GM23338 (cell line): Measurements from ENCODE around the gene CTNNA3.

Source experiments
- CREB1 ChIP-seq: fragments of 250-450 bp; sonication (Bioruptor Pico); IDR thresholded peaks from 2 replicates; pipeline ENCODE4 v1.5.0; 2020; ENCODE audit warnings: low read depth, mild to moderate bottlenecking, moderate library complexity
- EZH2 ChIP-seq: fragments of 200-600 bp; sonication (generic); IDR thresholded peaks from one replicate; pipeline ENCODE4 v1.8.0; 2017; ENCODE audit warnings: antibody characterized with exemption, mild to moderate bottlenecking, low read depth; ENCODE audit not compliant: unreplicated experiment
- EZH2phosphoT487 ChIP-seq: fragments of 200-600 bp; sonication (generic); IDR thresholded peaks from one replicate; pipeline ENCODE4 v1.8.1; 2018; ENCODE audit warnings: antibody characterized with exemption; ENCODE audit not compliant: unreplicated experiment
- JUNB ChIP-seq: IDR thresholded peaks from one replicate; pipeline ENCODE4 v1.6.1; 2016; ENCODE audit warnings: antibody characterized with exemption; ENCODE audit not compliant: unreplicated experiment
- NANOG ChIP-seq: IDR thresholded peaks from 2 replicates; pipeline ENCODE4 v1.6.1; 2016; ENCODE audit warnings: antibody characterized with exemption, borderline replicate concordance
- POLR2AphosphoS5 ChIP-seq: IDR thresholded peaks from 2 replicates; pipeline ENCODE4 v1.6.1; 2016; ENCODE audit warnings: antibody characterized with exemption, low read depth
- STAT1 ChIP-seq: IDR thresholded peaks from one replicate; pipeline ENCODE4 v1.6.1; 2016; ENCODE audit warnings: antibody characterized with exemption; ENCODE audit not compliant: unreplicated experiment
- ZNF114 ChIP-seq: fragments of 250-450 bp; sonication (Bioruptor Pico); IDR thresholded peaks from 2 replicates; pipeline ENCODE4 v1.5.0; 2020; ENCODE audit warnings: mild to moderate bottlenecking, moderate library complexity
- ZNF331 ChIP-seq: fragments of 250-450 bp; sonication (Bioruptor Pico); IDR thresholded peaks from 2 replicates; pipeline ENCODE4 v1.5.0; 2020; ENCODE audit warnings: low read depth, mild to moderate bottlenecking, moderate library complexity
- TF ChIP-seq, protein P1 (sequence below), 2 experiments: fragments of 200-600 bp in 1 of 2; sonication (generic) in 1 of 2; conservative IDR thresholded peaks; 2 replicates each; pipeline versions ENCODE4 v1.5.1 to v1.6.1; 2016 to 2017; ENCODE audit warnings: antibody characterized with exemption in 2 of 2, low read depth in 2 of 2, mild to moderate bottlenecking in 2 of 2, moderate library complexity in 1 of 2
- TF ChIP-seq, protein P2 (sequence below): IDR thresholded peaks from one replicate; pipeline ENCODE4 v1.6.1; 2018; ENCODE audit warnings: antibody characterized with exemption; ENCODE audit not compliant: unreplicated experiment
- TF ChIP-seq, protein P3 (sequence below): IDR thresholded peaks from 2 replicates; pipeline ENCODE4 v1.6.1; 2016; ENCODE audit warnings: antibody characterized with exemption
- TF ChIP-seq, protein P4 (sequence below): fragments of 250-450 bp; sonication (Bioruptor Pico); IDR thresholded peaks from 2 replicates; pipeline ENCODE4 v1.5.0; 2020; ENCODE audit warnings: mild to moderate bottlenecking, moderate library complexity

DNA sequence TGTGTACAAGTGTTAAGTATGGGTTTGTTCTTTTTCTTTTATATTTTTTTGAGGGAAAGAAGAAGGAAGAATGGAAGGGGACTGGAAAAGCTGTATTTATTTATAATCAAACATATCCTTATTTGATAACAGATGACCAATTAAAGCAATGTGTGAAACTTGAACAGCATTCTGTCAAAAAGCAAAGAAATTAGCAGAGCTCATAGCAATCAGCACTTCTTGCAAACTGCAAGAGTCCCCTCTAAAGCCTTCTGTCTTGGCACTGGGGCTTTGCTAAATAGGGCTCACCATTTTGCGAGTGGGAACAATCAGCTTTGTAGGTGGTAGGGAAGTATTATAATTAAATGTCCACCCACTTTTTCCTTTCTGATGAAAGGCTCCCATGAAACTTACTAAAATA is 935.1 kb downstream of the CTNNA3 start:
- TF ChIP-seq, protein P1, sequence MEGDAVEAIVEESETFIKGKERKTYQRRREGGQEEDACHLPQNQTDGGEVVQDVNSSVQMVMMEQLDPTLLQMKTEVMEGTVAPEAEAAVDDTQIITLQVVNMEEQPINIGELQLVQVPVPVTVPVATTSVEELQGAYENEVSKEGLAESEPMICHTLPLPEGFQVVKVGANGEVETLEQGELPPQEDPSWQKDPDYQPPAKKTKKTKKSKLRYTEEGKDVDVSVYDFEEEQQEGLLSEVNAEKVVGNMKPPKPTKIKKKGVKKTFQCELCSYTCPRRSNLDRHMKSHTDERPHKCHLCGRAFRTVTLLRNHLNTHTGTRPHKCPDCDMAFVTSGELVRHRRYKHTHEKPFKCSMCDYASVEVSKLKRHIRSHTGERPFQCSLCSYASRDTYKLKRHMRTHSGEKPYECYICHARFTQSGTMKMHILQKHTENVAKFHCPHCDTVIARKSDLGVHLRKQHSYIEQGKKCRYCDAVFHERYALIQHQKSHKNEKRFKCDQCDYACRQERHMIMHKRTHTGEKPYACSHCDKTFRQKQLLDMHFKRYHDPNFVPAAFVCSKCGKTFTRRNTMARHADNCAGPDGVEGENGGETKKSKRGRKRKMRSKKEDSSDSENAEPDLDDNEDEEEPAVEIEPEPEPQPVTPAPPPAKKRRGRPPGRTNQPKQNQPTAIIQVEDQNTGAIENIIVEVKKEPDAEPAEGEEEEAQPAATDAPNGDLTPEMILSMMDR (conservative IDR thresholded peaks at IDR 0.05; ENCODE audit: low read depth in 2 of 2): no peak
- TF ChIP-seq EZH2phosphoT487: no peak
- no peak for TF ChIP-seq POLR2AphosphoS5
- TF ChIP-seq, protein P2, sequence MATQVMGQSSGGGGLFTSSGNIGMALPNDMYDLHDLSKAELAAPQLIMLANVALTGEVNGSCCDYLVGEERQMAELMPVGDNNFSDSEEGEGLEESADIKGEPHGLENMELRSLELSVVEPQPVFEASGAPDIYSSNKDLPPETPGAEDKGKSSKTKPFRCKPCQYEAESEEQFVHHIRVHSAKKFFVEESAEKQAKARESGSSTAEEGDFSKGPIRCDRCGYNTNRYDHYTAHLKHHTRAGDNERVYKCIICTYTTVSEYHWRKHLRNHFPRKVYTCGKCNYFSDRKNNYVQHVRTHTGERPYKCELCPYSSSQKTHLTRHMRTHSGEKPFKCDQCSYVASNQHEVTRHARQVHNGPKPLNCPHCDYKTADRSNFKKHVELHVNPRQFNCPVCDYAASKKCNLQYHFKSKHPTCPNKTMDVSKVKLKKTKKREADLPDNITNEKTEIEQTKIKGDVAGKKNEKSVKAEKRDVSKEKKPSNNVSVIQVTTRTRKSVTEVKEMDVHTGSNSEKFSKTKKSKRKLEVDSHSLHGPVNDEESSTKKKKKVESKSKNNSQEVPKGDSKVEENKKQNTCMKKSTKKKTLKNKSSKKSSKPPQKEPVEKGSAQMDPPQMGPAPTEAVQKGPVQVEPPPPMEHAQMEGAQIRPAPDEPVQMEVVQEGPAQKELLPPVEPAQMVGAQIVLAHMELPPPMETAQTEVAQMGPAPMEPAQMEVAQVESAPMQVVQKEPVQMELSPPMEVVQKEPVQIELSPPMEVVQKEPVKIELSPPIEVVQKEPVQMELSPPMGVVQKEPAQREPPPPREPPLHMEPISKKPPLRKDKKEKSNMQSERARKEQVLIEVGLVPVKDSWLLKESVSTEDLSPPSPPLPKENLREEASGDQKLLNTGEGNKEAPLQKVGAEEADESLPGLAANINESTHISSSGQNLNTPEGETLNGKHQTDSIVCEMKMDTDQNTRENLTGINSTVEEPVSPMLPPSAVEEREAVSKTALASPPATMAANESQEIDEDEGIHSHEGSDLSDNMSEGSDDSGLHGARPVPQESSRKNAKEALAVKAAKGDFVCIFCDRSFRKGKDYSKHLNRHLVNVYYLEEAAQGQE: no peak
- no peak for TF ChIP-seq CREB1 (CRISPR knock-in tag)
- no peak for TF ChIP-seq NANOG
- TF ChIP-seq EZH2: no peak
- no peak for TF ChIP-seq ZNF331 (CRISPR knock-in tag)
- no peak for TF ChIP-seq ZNF114
- TF ChIP-seq STAT1: no peak
- no peak for TF ChIP-seq JUNB
- TF ChIP-seq, protein P3, sequence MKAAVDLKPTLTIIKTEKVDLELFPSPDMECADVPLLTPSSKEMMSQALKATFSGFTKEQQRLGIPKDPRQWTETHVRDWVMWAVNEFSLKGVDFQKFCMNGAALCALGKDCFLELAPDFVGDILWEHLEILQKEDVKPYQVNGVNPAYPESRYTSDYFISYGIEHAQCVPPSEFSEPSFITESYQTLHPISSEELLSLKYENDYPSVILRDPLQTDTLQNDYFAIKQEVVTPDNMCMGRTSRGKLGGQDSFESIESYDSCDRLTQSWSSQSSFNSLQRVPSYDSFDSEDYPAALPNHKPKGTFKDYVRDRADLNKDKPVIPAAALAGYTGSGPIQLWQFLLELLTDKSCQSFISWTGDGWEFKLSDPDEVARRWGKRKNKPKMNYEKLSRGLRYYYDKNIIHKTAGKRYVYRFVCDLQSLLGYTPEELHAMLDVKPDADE: no peak
- TF ChIP-seq, protein P4, sequence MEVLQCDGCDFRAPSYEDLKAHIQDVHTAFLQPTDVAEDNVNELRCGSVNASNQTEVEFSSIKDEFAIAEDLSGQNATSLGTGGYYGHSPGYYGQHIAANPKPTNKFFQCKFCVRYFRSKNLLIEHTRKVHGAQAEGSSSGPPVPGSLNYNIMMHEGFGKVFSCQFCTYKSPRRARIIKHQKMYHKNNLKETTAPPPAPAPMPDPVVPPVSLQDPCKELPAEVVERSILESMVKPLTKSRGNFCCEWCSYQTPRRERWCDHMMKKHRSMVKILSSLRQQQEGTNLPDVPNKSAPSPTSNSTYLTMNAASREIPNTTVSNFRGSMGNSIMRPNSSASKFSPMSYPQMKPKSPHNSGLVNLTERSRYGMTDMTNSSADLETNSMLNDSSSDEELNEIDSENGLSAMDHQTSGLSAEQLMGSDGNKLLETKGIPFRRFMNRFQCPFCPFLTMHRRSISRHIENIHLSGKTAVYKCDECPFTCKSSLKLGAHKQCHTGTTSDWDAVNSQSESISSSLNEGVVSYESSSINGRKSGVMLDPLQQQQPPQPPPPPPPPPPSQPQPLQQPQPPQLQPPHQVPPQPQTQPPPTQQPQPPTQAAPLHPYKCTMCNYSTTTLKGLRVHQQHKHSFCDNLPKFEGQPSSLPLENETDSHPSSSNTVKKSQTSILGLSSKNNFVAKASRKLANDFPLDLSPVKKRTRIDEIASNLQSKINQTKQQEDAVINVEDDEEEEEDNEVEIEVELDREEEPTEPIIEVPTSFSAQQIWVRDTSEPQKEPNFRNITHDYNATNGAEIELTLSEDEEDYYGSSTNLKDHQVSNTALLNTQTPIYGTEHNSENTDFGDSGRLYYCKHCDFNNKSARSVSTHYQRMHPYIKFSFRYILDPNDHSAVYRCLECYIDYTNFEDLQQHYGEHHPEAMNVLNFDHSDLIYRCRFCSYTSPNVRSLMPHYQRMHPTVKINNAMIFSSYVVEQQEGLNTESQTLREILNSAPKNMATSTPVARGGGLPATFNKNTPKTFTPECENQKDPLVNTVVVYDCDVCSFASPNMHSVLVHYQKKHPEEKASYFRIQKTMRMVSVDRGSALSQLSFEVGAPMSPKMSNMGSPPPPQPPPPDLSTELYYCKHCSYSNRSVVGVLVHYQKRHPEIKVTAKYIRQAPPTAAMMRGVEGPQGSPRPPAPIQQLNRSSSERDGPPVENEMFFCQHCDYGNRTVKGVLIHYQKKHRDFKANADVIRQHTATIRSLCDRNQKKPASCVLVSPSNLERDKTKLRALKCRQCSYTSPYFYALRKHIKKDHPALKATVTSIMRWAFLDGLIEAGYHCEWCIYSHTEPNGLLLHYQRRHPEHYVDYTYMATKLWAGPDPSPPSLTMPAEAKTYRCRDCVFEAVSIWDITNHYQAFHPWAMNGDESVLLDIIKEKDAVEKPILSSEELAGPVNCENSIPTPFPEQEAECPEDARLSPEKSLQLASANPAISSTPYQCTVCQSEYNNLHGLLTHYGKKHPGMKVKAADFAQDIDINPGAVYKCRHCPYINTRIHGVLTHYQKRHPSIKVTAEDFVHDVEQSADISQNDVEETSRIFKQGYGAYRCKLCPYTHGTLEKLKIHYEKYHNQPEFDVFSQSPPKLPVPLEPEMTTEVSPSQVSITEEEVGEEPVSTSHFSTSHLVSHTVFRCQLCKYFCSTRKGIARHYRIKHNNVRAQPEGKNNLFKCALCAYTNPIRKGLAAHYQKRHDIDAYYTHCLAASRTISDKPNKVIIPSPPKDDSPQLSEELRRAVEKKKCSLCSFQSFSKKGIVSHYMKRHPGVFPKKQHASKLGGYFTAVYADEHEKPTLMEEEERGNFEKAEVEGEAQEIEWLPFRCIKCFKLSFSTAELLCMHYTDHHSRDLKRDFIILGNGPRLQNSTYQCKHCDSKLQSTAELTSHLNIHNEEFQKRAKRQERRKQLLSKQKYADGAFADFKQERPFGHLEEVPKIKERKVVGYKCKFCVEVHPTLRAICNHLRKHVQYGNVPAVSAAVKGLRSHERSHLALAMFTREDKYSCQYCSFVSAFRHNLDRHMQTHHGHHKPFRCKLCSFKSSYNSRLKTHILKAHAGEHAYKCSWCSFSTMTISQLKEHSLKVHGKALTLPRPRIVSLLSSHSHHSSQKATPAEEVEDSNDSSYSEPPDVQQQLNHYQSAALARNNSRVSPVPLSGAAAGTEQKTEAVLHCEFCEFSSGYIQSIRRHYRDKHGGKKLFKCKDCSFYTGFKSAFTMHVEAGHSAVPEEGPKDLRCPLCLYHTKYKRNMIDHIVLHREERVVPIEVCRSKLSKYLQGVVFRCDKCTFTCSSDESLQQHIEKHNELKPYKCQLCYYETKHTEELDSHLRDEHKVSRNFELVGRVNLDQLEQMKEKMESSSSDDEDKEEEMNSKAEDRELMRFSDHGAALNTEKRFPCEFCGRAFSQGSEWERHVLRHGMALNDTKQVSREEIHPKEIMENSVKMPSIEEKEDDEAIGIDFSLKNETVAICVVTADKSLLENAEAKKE (CRISPR knock-in tag): no peak
